Keratinocyte (primary cell): ENCODE results near the gene TBCB. TPM values are rescaled to one million over a fixed set of nuclear protein-coding genes. Genes with fewer than 3 reads are reported as not detected.
A peak's percentile ranks its signal among the peaks of the same experiment; 100 is the strongest.
"Not testable (repeated sequence)": the region's sequence is repeated elsewhere in the genome, so short reads cannot be mapped to it uniquely, and the experiment has no call there.

Experiments used
- DNase-seq: peaks from one replicate; pipeline ENCODE4 v3.0.0-alpha.2; 2011; ENCODE audit warnings: low read depth, missing footprints, low spot score
- FAIRE-seq: peaks from 2 replicates; lab custom pipeline; 2011; peaks lifted over from hg19 to GRCh38; lab: Jason Lieb, UNC
- H2AFZ ChIP-seq: 2 replicates; pipeline ENCODE4 v1.6.0; 2012; ENCODE audit warnings: low read length, control low read depth, inconsistent platforms; ENCODE audit not compliant: control insufficient read depth
- H3K27ac ChIP-seq: 2 replicates; pipeline ENCODE4 v1.5.1; 2011; ENCODE audit warnings: low read length; ENCODE audit not compliant: control insufficient read depth, insufficient read depth
- H3K27me3 ChIP-seq: 3 replicates; pipeline ENCODE4 v1.6.0; 2011; ENCODE audit warnings: low read length; ENCODE audit not compliant: control insufficient read depth, insufficient read depth; ENCODE audit errors: extremely low read depth
- H3K36me3 ChIP-seq, 2 experiments: 2 replicates in 1 of 2; 3 replicates in 1 of 2; pipeline ENCODE4 v1.5.1; 2011; ENCODE audit warnings: low read length in 2 of 2, mild to moderate bottlenecking in 1 of 2; ENCODE audit not compliant: control insufficient read depth in 2 of 2, insufficient read depth in 2 of 2; ENCODE audit errors: extremely low read depth in 1 of 2
- H3K4me1 ChIP-seq: 3 replicates; pipeline ENCODE4 v1.5.1; 2011; ENCODE audit warnings: low read length; ENCODE audit not compliant: control insufficient read depth, insufficient read depth; ENCODE audit errors: extremely low read depth
- H3K4me2 ChIP-seq: 3 replicates; pipeline ENCODE4 v1.6.0; 2011; ENCODE audit warnings: low read depth, low read length; ENCODE audit not compliant: control insufficient read depth, insufficient read depth; ENCODE audit errors: extremely low read depth
- H3K4me3 ChIP-seq, 3 experiments: fragments of 200-600 bp in 1 of 3; sonication (generic) in 1 of 3; 2 replicates in 2 of 3; 3 replicates in 1 of 3; pipeline ENCODE4 v1.5.1; 2011 to 2016; ENCODE audit warnings: low read length in 3 of 3, mild to moderate bottlenecking in 3 of 3, control low read depth in 2 of 3, inconsistent platforms in 1 of 3, low read depth in 1 of 3, mixed read lengths in 1 of 3, mixed run types in 1 of 3, moderate library complexity in 1 of 3; ENCODE audit not compliant: control insufficient read depth in 2 of 3, insufficient read depth in 2 of 3; ENCODE audit errors: extremely low read depth in 1 of 3
- H3K79me2 ChIP-seq: 2 replicates; pipeline ENCODE4 v1.6.0; 2012; ENCODE audit warnings: low read length; ENCODE audit not compliant: control insufficient read depth, insufficient read depth
- H3K9ac ChIP-seq: 3 replicates; pipeline ENCODE4 v1.6.0; 2011; ENCODE audit warnings: low read length; ENCODE audit not compliant: control insufficient read depth, insufficient read depth; ENCODE audit errors: extremely low read depth
- H3K9me1 ChIP-seq: 3 replicates; pipeline ENCODE4 v1.6.0; 2011; ENCODE audit warnings: low read length; ENCODE audit not compliant: control insufficient read depth, insufficient read depth; ENCODE audit errors: extremely low read depth
- H3K9me3 ChIP-seq: 2 replicates; pipeline ENCODE4 v1.5.1; 2012; ENCODE audit warnings: low read depth, low read length; ENCODE audit not compliant: control insufficient read depth
- H4K20me1 ChIP-seq: 3 replicates; pipeline ENCODE4 v1.6.0; 2011; ENCODE audit warnings: low read length; ENCODE audit not compliant: control insufficient read depth, insufficient read depth; ENCODE audit errors: extremely low read depth
- EZH2 ChIP-seq: IDR thresholded peaks from one replicate; pipeline ENCODE4 v1.6.1; 2012; ENCODE audit warnings: inconsistent platforms, mild to moderate bottlenecking, low read length, moderate library complexity
- dilution Hi-C: fragments of 300-500 bp; cut with MboI; formaldehyde crosslinking; loops from one replicate; pipeline ENCODE4 v1.7.0; 2020; ENCODE audit warnings: low sequenced_read_pairs; ENCODE audit not compliant: extremely low pct_ligation_motif_present
- polyA plus RNA-seq, 5 experiments: library from polyadenylated mRNA; depleted of rRNA in 3 of 5; stranded (reverse) in 3 of 5; stranded (forward) in 1 of 5; unstranded in 1 of 5; fragments of >200 nt; gene quantifications; 1 replicate in 1 of 5; 2 replicates in 3 of 5; 3 replicates in 1 of 5; pipeline versions ENCODE4 v1.2.1 to v1.2.3, GENCODE V29; 2011 to 2012; ENCODE audit warnings: missing spikeins in 2 of 5, low read depth in 1 of 5, low replicate concordance in 1 of 5
- TF ChIP-seq, protein P1 (sequence below), 3 experiments: IDR thresholded peaks in 1 of 3; conservative IDR thresholded peaks in 1 of 3; optimal IDR thresholded peaks in 1 of 3; 2 replicates in 2 of 3; 3 replicates in 1 of 3; pipeline versions ENCODE3 to v1.5.1; 2011; ENCODE audit warnings: low read length in 3 of 3, mild to moderate bottlenecking in 3 of 3, moderate library complexity in 2 of 3, control low read depth in 1 of 3, inconsistent platforms in 1 of 3; ENCODE audit not compliant: insufficient read depth in 2 of 3; ENCODE audit errors: extremely low read depth in 1 of 3

Gene TBCB
- polyA plus RNA-seq, 1 donor (not counting 4 experiments of a cell fraction or from before 2014, with no cell fraction given), result 183 TPM

DNA sequence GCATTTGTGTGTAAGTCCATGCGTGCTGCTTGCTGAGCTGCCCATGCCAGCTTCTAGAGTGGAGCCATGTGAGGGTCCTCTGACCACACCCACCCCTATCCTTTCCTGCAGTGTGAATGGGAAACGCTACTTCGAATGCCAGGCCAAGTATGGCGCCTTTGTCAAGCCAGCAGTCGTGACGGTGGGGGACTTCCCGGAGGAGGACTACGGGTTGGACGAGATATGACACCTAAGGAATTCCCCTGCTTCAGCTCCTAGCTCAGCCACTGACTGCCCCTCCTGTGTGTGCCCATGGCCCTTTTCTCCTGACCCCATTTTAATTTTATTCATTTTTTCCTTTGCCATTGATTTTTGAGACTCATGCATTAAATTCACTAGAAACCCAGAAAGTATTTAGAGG lies 10.3 kb downstream of the TBCB start:
- H3K36me3 ChIP-seq, result peaks cover 11 to 19% of the 10 kb centered on the region in 2 experiments

DNA sequence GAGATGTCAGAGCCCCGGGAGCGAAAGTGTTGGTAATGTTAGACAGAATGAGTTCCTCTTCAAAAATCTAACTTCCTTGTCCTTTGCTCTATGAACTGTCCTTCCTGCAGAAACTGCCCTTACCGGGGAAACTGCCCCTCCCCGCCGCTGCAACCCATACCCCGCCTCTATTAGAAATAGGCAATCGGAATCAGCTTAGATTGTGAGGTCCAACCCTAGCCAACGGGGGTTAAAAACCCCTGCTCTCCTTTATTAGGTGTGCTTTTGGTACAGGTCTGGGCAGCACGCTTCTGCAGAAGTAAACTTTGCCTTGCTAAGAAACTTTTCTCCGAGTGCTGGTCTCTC lies 13.1 kb downstream of the TBCB start:
- peak overlapping the region; percentile 47 for H3K27ac ChIP-seq
- TF ChIP-seq, protein P1, sequence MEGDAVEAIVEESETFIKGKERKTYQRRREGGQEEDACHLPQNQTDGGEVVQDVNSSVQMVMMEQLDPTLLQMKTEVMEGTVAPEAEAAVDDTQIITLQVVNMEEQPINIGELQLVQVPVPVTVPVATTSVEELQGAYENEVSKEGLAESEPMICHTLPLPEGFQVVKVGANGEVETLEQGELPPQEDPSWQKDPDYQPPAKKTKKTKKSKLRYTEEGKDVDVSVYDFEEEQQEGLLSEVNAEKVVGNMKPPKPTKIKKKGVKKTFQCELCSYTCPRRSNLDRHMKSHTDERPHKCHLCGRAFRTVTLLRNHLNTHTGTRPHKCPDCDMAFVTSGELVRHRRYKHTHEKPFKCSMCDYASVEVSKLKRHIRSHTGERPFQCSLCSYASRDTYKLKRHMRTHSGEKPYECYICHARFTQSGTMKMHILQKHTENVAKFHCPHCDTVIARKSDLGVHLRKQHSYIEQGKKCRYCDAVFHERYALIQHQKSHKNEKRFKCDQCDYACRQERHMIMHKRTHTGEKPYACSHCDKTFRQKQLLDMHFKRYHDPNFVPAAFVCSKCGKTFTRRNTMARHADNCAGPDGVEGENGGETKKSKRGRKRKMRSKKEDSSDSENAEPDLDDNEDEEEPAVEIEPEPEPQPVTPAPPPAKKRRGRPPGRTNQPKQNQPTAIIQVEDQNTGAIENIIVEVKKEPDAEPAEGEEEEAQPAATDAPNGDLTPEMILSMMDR (optimal IDR thresholded peaks at IDR 0.05 in 1 of 3, IDR thresholded peaks at IDR 0.05 in 1 of 3, conservative IDR thresholded peaks at IDR 0.05 in 1 of 3; ENCODE audit: extremely low read depth in 1 of 3, insufficient read depth in 2 of 3, low read length in 3 of 3), result no peak
- TF ChIP-seq EZH2, result no peak
- peak overlapping the region; percentile 48 for H3K9ac ChIP-seq
- FAIRE-seq (no peak), DNase-seq (no peak)
- H2AFZ ChIP-seq, result peak overlapping the region; percentile 58
- dilution Hi-C loops, result no loop called here
- peaks cover 16% of the 10 kb centered on the region for H3K4me1 ChIP-seq
- H3K4me2 ChIP-seq, result peak overlapping the region; percentile 86
- H3K27me3 ChIP-seq, result no peaks in the 10 kb centered on the region
- peaks cover 9 to 11% of the 10 kb centered on the region in 2 experiments for H3K36me3 ChIP-seq
- H3K9me1 ChIP-seq, result no peaks in the 10 kb centered on the region
- H3K4me3 ChIP-seq, result peak overlapping the region; percentile 12 to 58 (median 34)
- no peaks in the 10 kb centered on the region for H4K20me1 ChIP-seq
- H3K79me2 ChIP-seq, result no peaks in the 10 kb centered on the region
- H3K9me3 ChIP-seq, result no peaks in the 10 kb centered on the region

More for the DNA sequence above, 10.3 kb downstream of the TBCB start:
- no peak overlapping the region for H3K4me2 ChIP-seq
- H3K79me2 ChIP-seq, result no peaks in the 10 kb centered on the region
- H4K20me1 ChIP-seq, result no peaks in the 10 kb centered on the region
- H2AFZ ChIP-seq, result no peak overlapping the region
- no peaks in the 10 kb centered on the region for H3K9me1 ChIP-seq
- H3K9ac ChIP-seq, result no peak overlapping the region
- H3K27me3 ChIP-seq, result no peaks in the 10 kb centered on the region
- no peak overlapping the region for H3K27ac ChIP-seq
- TF ChIP-seq EZH2, result no peak
- TF ChIP-seq, protein P1 (optimal IDR thresholded peaks at IDR 0.05 in 1 of 3, IDR thresholded peaks at IDR 0.05 in 1 of 3, conservative IDR thresholded peaks at IDR 0.05 in 1 of 3; ENCODE audit: extremely low read depth in 1 of 3, insufficient read depth in 2 of 3, low read length in 3 of 3), result no peak
- DNase-seq (no peak), FAIRE-seq (no peak)
- H3K4me1 ChIP-seq, result peaks cover 3% of the 10 kb centered on the region
- no peaks in the 10 kb centered on the region for H3K9me3 ChIP-seq
- dilution Hi-C loops, result no loop called here
- no peak overlapping the region for H3K4me3 ChIP-seq

DNA sequence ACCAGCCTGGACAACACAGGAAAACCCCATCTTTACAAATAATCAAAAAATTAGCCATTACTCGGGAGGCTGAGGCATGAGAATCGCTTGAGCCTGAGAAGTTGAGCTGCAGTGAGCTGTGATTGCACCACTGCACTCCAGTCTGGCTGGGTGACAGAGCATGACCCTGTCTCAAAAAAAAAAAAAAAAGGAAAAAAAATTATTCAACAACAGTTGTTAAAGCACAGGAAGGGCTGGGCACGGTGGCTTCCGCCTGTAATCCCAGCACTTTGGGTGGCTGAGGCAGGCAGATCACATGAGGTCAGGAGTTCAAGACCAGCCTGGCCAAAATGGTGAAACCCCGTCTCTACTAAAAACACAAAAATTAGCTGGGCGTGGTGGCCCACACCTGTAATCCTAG lies 16.0 kb downstream of the TBCB start:
- H2AFZ ChIP-seq, H3K27ac ChIP-seq, H3K9me3 ChIP-seq, DNase-seq, H3K79me2 ChIP-seq, FAIRE-seq, dilution Hi-C loops, H3K9me1 ChIP-seq, H3K9ac ChIP-seq, H3K4me3 ChIP-seq, H3K4me2 ChIP-seq, H3K27me3 ChIP-seq, H4K20me1 ChIP-seq, H3K36me3 ChIP-seq: not testable (repeated sequence)
- peaks cover 21% of the 10 kb centered on the region for H3K4me1 ChIP-seq

DNA sequence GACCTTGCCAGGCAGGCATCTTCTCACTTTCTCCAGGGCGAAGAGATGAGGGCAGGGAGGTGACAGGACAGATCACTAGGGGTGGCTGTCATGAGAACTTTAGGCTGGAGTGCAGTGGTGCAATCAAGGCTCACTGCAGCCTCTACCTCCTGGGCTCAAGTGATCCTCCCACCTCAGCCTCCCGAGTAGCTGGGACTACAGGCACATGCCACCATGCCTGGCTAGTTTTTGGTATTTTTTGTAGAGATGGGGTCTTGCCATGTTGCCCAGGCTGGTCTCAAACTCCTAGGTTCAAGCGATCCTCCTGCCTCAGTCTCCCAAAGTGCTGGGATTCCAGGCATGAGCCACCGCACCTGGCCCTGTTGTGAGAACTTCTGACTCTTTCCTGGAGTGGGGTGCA lies 19.6 kb downstream of the TBCB start:
- H3K27me3 ChIP-seq, H2AFZ ChIP-seq, H3K27ac ChIP-seq, H3K4me3 ChIP-seq, DNase-seq, FAIRE-seq, H4K20me1 ChIP-seq, H3K9me1 ChIP-seq, H3K4me2 ChIP-seq, dilution Hi-C loops, H3K9ac ChIP-seq, H3K9me3 ChIP-seq, H3K36me3 ChIP-seq, H3K79me2 ChIP-seq: not testable (repeated sequence)
- peaks cover 35% of the 10 kb centered on the region for H3K4me1 ChIP-seq
